ENCODE data around the gene TNFRSF12A. TPM values are rescaled to one million over a fixed set of nuclear protein-coding genes. Genes with fewer than 3 reads are reported as not detected.
A peak's percentile ranks its signal among the peaks of the same experiment; 100 is the strongest.

TNFRSF12A gene
- total and polyA plus RNA-seq, 2 of the 13 experiments (the other 11 are each of a cell fraction or from before 2014, with no cell fraction given), result 61.9 to 66.0 TPM

- TF ChIP-seq SAFB2 (CRISPR knock-in tag; IDR thresholded peaks at IDR 0.05; ENCODE audit: borderline replicate concordance, low read depth) (no peak), ATF7-NPFF (CRISPR knock-in tag; IDR thresholded peaks at IDR 0.05; ENCODE audit: low read depth) (peak; percentile 73; the same call in 1 of the 2 replicates), MYNN (CRISPR knock-in tag; IDR thresholded peaks at IDR 0.05; ENCODE audit: low read depth) (no peak), ZNF720 (CRISPR knock-in tag; IDR thresholded peaks at IDR 0.05) (no peak), YY1 (IDR thresholded peaks at IDR 0.05; ENCODE audit: insufficient read depth, insufficient replicate concordance, low read depth, low read length) (peak; percentile 57), ZNF260 (CRISPR knock-in tag; IDR thresholded peaks at IDR 0.05; ENCODE audit: borderline replicate concordance, low read depth) (no peak), POLR2A (IDR thresholded peaks at IDR 0.05; ENCODE audit: insufficient read depth in 1 of 2, low read depth in 2 of 2, low read length in 2 of 2) (peak; percentile 81 to 93), HDAC2 (CRISPR knock-in tag; IDR thresholded peaks at IDR 0.05) (peak; percentile 46), KLF12 (CRISPR knock-in tag; IDR thresholded peaks at IDR 0.05; ENCODE audit: borderline replicate concordance) (peak; percentile 27; the same call in 1 of the 2 replicates), KAT8 (CRISPR knock-in tag; IDR thresholded peaks at IDR 0.05) (peak; percentile 84; the same call in 1 of the 2 replicates), RBM39 (IDR thresholded peaks at IDR 0.05; ENCODE audit: low read depth, low read length, poor library complexity, severe bottlenecking) (no peak), POLR2G (IDR thresholded peaks at IDR 0.05; ENCODE audit: low read depth, low read length) (peak; percentile 97), THAP9 (CRISPR knock-in tag; IDR thresholded peaks at IDR 0.05; ENCODE audit: borderline replicate concordance) (peak; percentile 77; the same call in 1 of the 2 replicates), ARNTL (CRISPR knock-in tag; IDR thresholded peaks at IDR 0.05) (peak; percentile 81), HINFP (CRISPR knock-in tag; IDR thresholded peaks at IDR 0.05; ENCODE audit: low read depth) (peak; percentile 81), YEATS2 (CRISPR knock-in tag; IDR thresholded peaks at IDR 0.05; ENCODE audit: borderline replicate concordance) (peak; percentile 73; the same call in 1 of the 2 replicates), MBD4 (IDR thresholded peaks at IDR 0.05; ENCODE audit: borderline replicate concordance, low read length) (no peak), ZNF124 (CRISPR knock-in tag; IDR thresholded peaks at IDR 0.05) (peak; percentile 88), TSC22D2 (CRISPR knock-in tag; IDR thresholded peaks at IDR 0.05; ENCODE audit: borderline replicate concordance) (peak; percentile 56; the same call in 1 of the 2 replicates), ZFP36L2 (CRISPR knock-in tag; IDR thresholded peaks at IDR 0.05) (0 out of 2 replicates have a peak, but pooled peaks have one; percentile 27), ZNF75D (CRISPR knock-in tag; IDR thresholded peaks at IDR 0.05; ENCODE audit: borderline replicate concordance) (no peak), PRPF4 (IDR thresholded peaks at IDR 0.05; ENCODE audit: low read depth, low read length, poor library complexity, severe bottlenecking) (no peak), TAF1 (CRISPR knock-in tag; IDR thresholded peaks at IDR 0.05) (peak; percentile 75; the same call in 1 of the 2 replicates), MAZ (IDR thresholded peaks at IDR 0.05; ENCODE audit: borderline replicate concordance, low read depth, low read length) (0 out of 2 replicates have a peak, but pooled peaks have one; percentile 58), MAZ (CRISPR knock-in tag; IDR thresholded peaks at IDR 0.05; ENCODE audit: low read depth) (peak; percentile 81), ZNF629 (CRISPR knock-in tag; conservative IDR thresholded peaks at IDR 0.05) (no peak), IRF2 (CRISPR knock-in tag; IDR thresholded peaks at IDR 0.05) (peak; percentile 96)
Observed at GRCh38 chr16:3023669-3024478, 3.7 kb downstream of the TNFRSF12A start, which contains the start of the genes HCFC1R1 and THOC6 (continued).

Data from HepG2 (cell line).